Occipital lobe (tissue), 2 donors: Measurements from ENCODE around the gene RASSF9. TPM values are rescaled to one million over a fixed set of nuclear protein-coding genes. Genes with fewer than 3 reads are reported as not detected.

Experiments
- DNase-seq: peaks from one replicate; lab custom pipeline; 2025; lab: John Stamatoyannopoulos, UW
- total RNA-seq: library from RNA; depleted of rRNA; stranded (reverse); fragments of >200 nt; gene quantifications from one replicate; pipeline ENCODE4 v1.2.3, GENCODE V29; 2014

RASSF9 gene
- total RNA-seq, result 0.47 TPM

DNA sequence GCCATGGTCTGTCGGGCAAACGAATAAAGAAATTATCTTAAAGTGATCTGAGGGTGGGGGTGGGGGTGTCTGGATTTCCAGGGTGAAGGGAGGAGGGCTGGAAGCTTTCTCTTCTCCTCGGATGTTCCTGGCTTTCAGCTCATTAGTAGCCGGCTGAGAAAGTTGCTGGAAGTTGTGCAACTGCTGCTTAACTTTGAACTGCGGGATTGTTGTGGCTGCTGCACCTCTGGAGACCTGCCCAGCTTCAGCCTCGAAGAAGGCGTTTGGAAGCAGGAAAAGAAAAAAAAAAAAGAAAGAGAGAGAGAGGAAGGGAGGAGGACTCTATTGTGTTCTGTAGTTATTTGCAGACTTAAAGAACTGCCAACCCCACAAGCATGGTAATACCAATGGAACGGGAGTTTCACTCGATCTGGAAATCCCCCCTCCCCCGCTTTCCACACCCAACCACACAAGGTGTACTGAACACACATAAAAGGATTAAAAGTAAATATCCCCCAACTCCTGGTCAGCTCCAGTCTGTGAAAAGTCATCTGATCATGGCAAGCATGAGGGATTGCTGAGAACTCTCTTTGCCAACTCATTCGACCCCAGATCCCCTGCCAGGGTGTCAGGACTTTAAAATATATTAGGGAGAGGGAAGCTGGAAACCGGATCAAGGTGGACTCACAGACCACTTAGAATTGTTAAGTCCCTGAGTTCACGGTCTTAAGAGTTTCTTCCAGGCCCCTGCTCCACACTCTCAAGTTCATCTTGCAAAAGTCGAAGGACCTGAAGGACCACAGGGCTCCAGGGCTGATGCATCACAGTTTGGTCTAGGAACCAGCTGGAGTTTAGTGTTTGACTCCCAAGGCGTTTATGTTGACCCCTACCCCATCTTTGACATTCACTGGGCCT, at the start of gene RASSF9:
Gene RASSF9, minus strand, starts transcription at position 213 of the 894 bp plus-strand sequence. Its CDS starts 208 bp downstream, at position 5.
- no peak for DNase-seq

- DNase-seq, result no peak
Measured at GRCh38 chr12:85883763-85884162, 47.6 kb upstream of the RASSF9 start.

DNA sequence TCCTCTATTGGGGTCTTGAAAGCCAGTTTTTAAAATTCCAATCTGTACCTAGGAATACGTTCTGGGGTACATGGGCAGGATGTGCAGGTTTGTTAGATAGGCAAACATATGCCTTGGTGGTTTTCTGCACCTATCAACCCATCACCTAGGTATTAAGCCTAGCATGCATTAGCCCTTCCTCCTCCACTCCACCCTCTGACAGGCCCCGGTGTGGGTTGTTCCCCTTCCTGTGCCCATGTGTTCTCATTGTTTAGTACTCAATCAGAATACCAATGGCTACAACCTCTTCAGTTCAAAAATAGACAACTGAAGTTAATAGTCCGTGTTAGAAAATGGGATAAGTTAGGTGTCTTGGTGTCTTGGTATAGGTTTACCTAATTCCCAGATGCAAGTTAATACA, 41.2 kb upstream of the RASSF9 start:
- no peak for DNase-seq

DNA sequence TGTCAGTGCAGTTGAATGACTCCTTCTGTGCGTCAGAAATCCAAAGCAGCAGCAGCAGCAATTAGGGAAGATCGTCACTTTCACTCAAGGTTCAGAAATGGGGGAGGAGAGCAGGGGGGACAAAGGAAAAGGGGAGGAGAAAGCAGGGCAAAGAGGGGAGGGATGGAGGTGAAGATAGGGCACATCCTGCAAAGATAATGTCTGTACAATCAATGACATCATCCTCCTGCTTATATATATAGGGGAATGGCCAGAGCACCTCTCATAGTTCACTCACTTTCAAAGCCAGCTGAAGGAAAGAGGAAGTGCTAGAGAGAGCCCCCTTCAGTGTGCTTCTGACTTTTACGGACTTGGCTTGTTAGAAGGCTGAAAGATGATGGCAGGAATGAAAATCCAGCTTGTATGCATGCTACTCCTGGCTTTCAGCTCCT, 37.8 kb upstream of the RASSF9 start, which contains the start of gene NTS:
Gene NTS, plus strand, starts transcription at position 265 of the 431 bp plus-strand sequence. Its CDS starts 109 bp downstream, at position 374.
- DNase-seq, result no peak

GRCh38 chr12:85872497-85873091, 36.4 kb upstream of the RASSF9 start:
- DNase-seq, result no peak

DNA sequence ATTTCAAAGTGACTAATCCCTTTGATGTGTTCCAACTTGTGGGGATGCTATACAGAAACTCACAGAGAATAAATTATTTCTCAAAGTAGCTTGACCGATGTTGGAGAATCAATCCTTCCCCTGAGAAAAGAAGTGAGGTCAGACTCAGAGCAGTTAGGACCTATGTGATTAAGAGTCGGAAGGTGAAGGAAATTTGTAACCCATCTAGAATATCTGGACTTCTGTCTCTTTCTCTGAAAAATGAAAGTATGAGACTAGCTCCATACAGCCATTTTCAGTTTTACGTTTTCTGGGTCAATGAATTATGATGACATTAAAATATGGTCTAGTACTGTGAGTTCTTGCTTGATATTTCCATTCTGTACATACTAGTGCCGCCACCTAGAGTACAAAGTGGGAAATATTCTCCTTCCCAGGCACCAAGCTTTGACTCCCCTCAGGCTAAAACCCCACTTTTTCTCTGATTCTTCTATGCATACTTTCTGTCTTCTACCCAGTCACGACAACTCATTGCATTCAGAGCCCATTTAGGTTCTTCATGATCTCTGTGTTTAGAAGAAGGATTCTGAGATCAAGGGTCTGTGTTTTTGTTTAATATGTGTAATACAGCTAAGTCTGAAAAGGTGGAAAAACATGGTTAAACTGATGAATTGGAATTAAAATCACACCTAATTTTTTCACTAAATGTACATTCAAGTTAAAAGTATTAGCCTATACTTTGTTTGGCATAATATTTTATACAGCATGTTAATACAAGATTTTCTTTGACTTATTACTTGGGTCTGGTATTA, 31.0 kb upstream of the RASSF9 start:
- DNase-seq, result no peak

DNA sequence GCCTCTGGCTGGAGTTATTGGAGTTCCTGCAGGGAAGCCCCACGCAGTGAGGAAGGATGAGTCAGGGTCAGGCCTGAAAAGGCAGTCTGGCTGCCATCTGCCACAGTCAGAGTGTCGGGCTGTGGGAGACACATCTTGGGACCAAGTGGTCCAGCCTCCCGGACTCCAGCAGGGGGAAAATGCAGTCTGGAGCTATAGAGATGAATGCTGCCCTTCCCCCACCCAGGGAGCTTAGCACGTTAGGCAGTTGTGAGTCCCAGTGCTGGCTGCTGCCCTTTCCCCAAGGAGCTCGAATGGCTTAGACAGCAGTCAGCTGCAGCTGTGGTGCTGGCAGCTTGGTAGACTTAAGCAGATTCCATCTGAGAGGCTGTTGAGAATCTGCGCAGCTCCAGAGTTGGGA, 29.7 kb upstream of the RASSF9 start:
- no peak for DNase-seq

- no peak for DNase-seq
Measured at GRCh38 chr12:85856966-85857365, 20.8 kb upstream of the RASSF9 start.

DNA sequence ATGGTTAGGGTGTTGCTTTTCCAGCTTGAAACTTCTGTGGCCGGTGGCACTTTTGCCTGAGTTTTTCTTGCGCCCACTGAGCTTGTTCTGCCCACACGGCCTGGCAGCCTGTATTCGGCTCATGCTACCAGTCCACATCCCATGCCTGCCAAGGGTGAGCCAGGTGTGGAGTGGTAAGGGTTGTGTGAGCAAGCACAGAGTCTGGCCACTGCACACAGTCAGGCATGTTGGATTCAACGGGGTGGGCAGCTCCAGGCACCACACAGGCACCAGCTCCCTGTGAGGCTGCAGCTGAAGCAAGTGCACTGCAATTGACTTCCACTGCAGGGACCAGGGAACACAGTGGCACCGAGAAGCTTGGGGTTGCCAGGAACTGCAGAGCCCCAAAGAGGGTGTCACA, 19.1 kb upstream of the RASSF9 start:
- no peak for DNase-seq

GRCh38 chr12:85849344-85849743, 13.1 kb upstream of the RASSF9 start:
- DNase-seq, result no peak

GRCh38 chr12:85843606-85844310, 7.5 kb upstream of the RASSF9 start:
- DNase-seq, result no peak

GRCh38 chr12:85835426-85836196, 598 bp downstream of the RASSF9 start:
- no peak for DNase-seq

DNA sequence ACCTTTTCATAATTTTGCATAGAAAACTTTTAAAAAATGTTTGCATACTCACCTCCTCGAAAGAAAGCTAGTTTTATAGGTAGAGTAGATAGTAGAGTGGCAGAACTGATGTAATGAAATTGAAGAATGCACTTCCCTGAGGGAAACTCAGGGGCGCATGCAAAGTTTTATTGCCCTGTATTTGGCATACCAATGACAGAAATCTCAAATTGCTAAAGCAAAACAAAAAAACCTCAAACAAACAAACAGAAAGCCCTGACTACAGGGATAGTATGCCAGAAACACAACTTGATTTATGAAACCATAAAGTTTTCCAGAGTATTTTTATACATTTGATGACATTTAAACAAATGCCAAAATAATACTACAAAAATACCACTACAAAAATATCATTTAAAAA, 1.8 kb downstream of the RASSF9 start:
- no peak for DNase-seq

DNA sequence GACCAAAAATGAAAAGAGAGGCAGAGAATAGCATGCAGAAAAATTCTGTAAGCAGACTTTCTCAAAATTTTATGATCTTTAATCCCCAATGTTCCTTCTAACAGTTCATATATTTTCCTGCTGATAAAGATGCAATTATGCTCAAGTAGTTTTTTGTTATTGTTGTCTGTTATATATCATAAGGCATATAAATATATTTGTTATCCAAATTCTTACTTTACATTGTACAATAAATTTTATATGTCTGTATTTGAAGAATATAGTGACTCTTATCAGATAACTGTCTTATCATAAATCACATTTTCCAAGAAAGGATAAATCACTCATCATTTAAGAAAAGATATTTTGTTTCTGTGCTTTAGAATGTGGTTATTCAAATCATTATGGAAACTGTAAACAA, 2.6 kb downstream of the RASSF9 start:
- DNase-seq, result no peak

- DNase-seq, result no peak
Measured at GRCh38 chr12:85831327-85831990, 4.8 kb downstream of the RASSF9 start.

- no peak for DNase-seq
Measured at GRCh38 chr12:85829391-85829790, 6.8 kb downstream of the RASSF9 start.

- no peak for DNase-seq
Measured at GRCh38 chr12:85828576-85828975, 7.6 kb downstream of the RASSF9 start.

GRCh38 chr12:85825746-85826145, 10.5 kb downstream of the RASSF9 start:
- DNase-seq, result no peak

GRCh38 chr12:85823436-85824180, 12.6 kb downstream of the RASSF9 start:
- no peak for DNase-seq
